Dermis blood vessel endothelial cell (primary cell): ENCODE data around the gene CABLES1. TPM values are rescaled to one million over a fixed set of nuclear protein-coding genes. Genes with fewer than 3 reads are reported as not detected.
"Not testable (repeated sequence)": the region's sequence is repeated elsewhere in the genome, so short reads cannot be mapped to it uniquely, and the experiment has no call there.

Source experiments
- DNase-seq: peaks from one replicate; pipeline ENCODE4 v3.0.0; 2010
- total RNA-seq: library from RNA; depleted of rRNA; stranded (reverse); fragments of >200 nt; gene quantifications from 2 replicates; pipeline ENCODE4 v1.2.3, GENCODE V29; 2014

CABLES1 gene
- total RNA-seq, 1 donor from 2014 or later, result 38.5 TPM

- DNase-seq, result peak; percentile 23
Observed at GRCh38 chr18:23142251-23142929, 7.1 kb downstream of the CABLES1 start.

GRCh38 chr18:23143016-23143814 lies 7.9 kb downstream of the CABLES1 start:
- no peak for DNase-seq

- peak; percentile 20 for DNase-seq
Observed at GRCh38 chr18:23143815-23144261, 8.6 kb downstream of the CABLES1 start.

GRCh38 chr18:23144640-23145039 lies 9.4 kb downstream of the CABLES1 start:
- DNase-seq, result no peak

- DNase-seq, result no peak
Observed at GRCh38 chr18:23145621-23146020, 10.3 kb downstream of the CABLES1 start.

GRCh38 chr18:23146861-23147469 lies 11.7 kb downstream of the CABLES1 start:
- DNase-seq, result no peak

- no peak for DNase-seq
Observed at GRCh38 chr18:23148382-23148781, 13.1 kb downstream of the CABLES1 start.

GRCh38 chr18:23149570-23149969 lies 14.3 kb downstream of the CABLES1 start:
- DNase-seq, result no peak

GRCh38 chr18:23151414-23152099 lies 16.3 kb downstream of the CABLES1 start:
- no peak for DNase-seq

GRCh38 chr18:23154030-23154429 lies 18.7 kb downstream of the CABLES1 start:
- DNase-seq, result no peak

- no peak for DNase-seq
Observed at GRCh38 chr18:23154823-23155500, 19.7 kb downstream of the CABLES1 start.

- no peak for DNase-seq
Observed at GRCh38 chr18:23155537-23155936, 20.3 kb downstream of the CABLES1 start.

GRCh38 chr18:23156134-23156533 lies 20.8 kb downstream of the CABLES1 start:
- no peak for DNase-seq

GRCh38 chr18:23158058-23158457 lies 22.8 kb downstream of the CABLES1 start:
- no peak for DNase-seq

- DNase-seq, result not testable (repeated sequence)
Observed at GRCh38 chr18:23158884-23159283, 23.6 kb downstream of the CABLES1 start.

- no peak for DNase-seq
Observed at GRCh38 chr18:23159344-23159743, 24.1 kb downstream of the CABLES1 start.

GRCh38 chr18:23162473-23162872 lies 27.2 kb downstream of the CABLES1 start:
- DNase-seq, result no peak

GRCh38 chr18:23163786-23164533 lies 28.7 kb downstream of the CABLES1 start:
- no peak for DNase-seq

GRCh38 chr18:23165271-23166068 lies 30.2 kb downstream of the CABLES1 start:
- DNase-seq, result no peak

- DNase-seq, result peak; percentile 33
Observed at GRCh38 chr18:23166891-23167541, 31.7 kb downstream of the CABLES1 start.
